GM12875 (cell line): ENCODE results near the gene GLT6D1.

ENCODE experiments used
- H3K4me3 ChIP-seq: one replicate; pipeline ENCODE4 v1.5.1; 2011; ENCODE audit warnings: low read depth, low read length, control low read depth
- CTCF ChIP-seq: IDR thresholded peaks from 2 replicates; pipeline ENCODE4 v1.5.1; 2011; ENCODE audit warnings: low read depth, mild to moderate bottlenecking, control low read depth, inconsistent platforms, low read length, moderate library complexity, borderline replicate concordance; ENCODE audit not compliant: insufficient read depth

Gene GLT6D1

DNA sequence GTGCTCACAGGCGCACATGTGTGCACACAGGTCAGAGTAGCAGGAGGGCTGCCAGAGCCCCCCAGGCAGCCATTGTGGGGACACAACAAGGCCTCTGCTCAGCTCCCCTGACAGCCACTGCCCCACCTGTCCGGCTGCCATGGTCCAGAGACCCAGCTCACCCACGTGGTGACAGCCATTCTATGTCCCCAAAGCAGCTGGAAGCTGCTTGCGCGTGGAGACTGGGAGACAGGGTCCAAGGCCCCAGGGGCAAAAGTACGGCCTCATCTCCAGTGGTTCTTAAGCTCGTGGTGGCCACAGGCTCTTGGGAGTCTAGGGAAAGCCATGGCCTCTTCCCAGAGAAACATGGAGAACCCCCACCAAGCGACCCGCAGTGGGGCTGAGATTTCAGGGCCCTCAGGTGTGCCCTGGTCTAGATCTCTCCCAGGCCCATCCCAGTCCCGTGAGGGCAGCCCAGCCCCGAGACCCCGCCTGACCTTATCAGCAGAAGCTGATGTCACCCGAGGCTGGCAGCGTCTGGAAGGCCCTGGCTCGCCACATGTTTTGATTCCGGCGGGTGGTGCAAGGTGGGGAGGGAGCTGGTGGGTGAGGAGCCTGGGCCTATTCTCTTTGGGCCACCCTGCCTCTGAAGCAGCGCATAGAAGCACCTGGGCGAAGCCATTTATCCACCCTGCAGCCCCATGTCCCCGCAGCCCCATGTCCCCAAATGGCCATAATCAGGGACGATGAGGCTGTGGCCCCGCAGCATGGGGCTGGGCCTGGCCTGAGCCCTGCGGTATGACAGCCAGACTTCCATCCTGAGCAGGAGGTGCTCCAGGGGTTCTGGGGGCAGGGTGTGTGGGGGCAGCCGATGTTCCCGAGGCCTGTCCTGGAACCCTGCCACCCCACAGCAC, 31.7 kb downstream of the GLT6D1 start:
- TF ChIP-seq CTCF, result no peak
- H3K4me3 ChIP-seq, result no peak overlapping the region

GRCh38 chr9:135606885-135607259, 32.5 kb downstream of the GLT6D1 start:
- no peak for TF ChIP-seq CTCF
- H3K4me3 ChIP-seq, result no peak overlapping the region

DNA sequence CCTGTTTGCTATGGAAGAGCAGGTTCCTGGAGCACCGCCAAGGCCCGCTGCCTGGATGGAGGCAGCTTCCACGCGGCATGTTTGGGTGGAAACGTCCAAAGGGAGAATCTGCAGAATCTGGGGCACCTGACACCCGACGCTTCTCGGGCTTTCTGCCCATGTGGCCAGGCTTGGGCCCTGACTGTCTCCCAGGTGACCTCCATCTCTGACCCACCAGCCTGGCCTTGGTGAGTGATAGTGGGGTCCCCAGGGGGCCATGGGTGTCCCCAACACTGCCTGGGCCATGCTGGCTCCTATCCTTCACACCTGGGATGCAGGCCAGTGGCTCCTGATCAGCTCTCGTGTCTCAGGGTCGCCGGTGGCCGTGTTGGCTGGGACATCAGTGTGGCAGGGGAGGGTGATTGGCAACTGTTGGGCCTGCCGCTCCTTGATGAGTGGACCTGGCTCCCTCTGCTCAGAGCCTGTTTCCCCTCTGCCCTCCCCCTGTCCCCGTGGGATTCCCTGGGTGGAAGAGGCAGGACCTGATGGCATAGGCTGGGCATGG, 34.0 kb downstream of the GLT6D1 start:
- H3K4me3 ChIP-seq, result no peak overlapping the region
- no peak for TF ChIP-seq CTCF

GRCh38 chr9:135604437-135605237, 34.7 kb downstream of the GLT6D1 start:
- TF ChIP-seq CTCF, result no peak
- no peak overlapping the region for H3K4me3 ChIP-seq

- no peak overlapping the region for H3K4me3 ChIP-seq
- peak; percentile 69; the same call in 1 of the 2 replicates for TF ChIP-seq CTCF
Measured at GRCh38 chr9:135602789-135603481, 36.4 kb downstream of the GLT6D1 start.

GRCh38 chr9:135601988-135602387, 37.4 kb downstream of the GLT6D1 start:
- TF ChIP-seq CTCF, result no peak
- no peak overlapping the region for H3K4me3 ChIP-seq
